Mesendoderm (in vitro differentiated cells): ENCODE measurements around the gene EXOC2.
A peak's percentile ranks its signal among the peaks of the same experiment; 100 is the strongest.

Experiments
- DNase-seq: peaks from one replicate; pipeline ENCODE4 v3.0.0; 2013
- H2AK5ac ChIP-seq: 2 replicates; pipeline ENCODE4 v1.6.1; 2013; ENCODE audit warnings: low read length, inconsistent platforms
- H2BK120ac ChIP-seq: 2 replicates; pipeline ENCODE4 v1.6.1; 2013; ENCODE audit warnings: low read depth, mild to moderate bottlenecking, low read length, moderate library complexity, mixed read lengths
- H2BK15ac ChIP-seq: replicated peaks from 2 replicates; pipeline ENCODE4 v1.6.1; 2013; ENCODE audit warnings: low read depth, mild to moderate bottlenecking, moderate library complexity
- H2BK5ac ChIP-seq: 2 replicates; pipeline ENCODE4 v1.6.1; 2013; ENCODE audit warnings: low read length, inconsistent platforms
- H3K18ac ChIP-seq: 2 replicates; pipeline ENCODE4 v1.6.1; 2013; ENCODE audit warnings: mild to moderate bottlenecking, low read length, mixed read lengths
- H3K23ac ChIP-seq: one replicate; pipeline ENCODE4 v1.6.1; 2013; ENCODE audit warnings: low read length
- H3K27ac ChIP-seq: 2 replicates; pipeline ENCODE4 v1.5.1; 2013; ENCODE audit warnings: low read depth, mild to moderate bottlenecking, inconsistent platforms, low read length, moderate library complexity
- H3K27me3 ChIP-seq: 2 replicates; pipeline ENCODE4 v1.6.1; 2013; ENCODE audit warnings: low read length, control low read depth, mild to moderate bottlenecking, inconsistent platforms; ENCODE audit not compliant: insufficient read depth, poor library complexity
- H3K36me3 ChIP-seq: 2 replicates; pipeline ENCODE4 v1.6.1; 2013; ENCODE audit warnings: low read length, inconsistent platforms; ENCODE audit not compliant: control insufficient read depth, insufficient read depth
- H3K4ac ChIP-seq: one replicate; pipeline ENCODE4 v1.6.1; 2013; ENCODE audit warnings: low read depth, mild to moderate bottlenecking, low read length, moderate library complexity
- H3K4me1 ChIP-seq: 2 replicates; pipeline ENCODE4 v1.6.1; 2013; ENCODE audit warnings: low read depth, low read length, inconsistent platforms; ENCODE audit not compliant: control insufficient read depth
- H3K4me2 ChIP-seq: 2 replicates; pipeline ENCODE4 v1.6.1; 2013; ENCODE audit warnings: low read length
- H3K4me3 ChIP-seq: 2 replicates; pipeline ENCODE4 v1.5.1; 2013; ENCODE audit warnings: mild to moderate bottlenecking, low read length
- H3K56ac ChIP-seq: one replicate; pipeline ENCODE4 v1.6.1; 2013; ENCODE audit warnings: low read length
- H3K79me1 ChIP-seq: 2 replicates; pipeline ENCODE4 v1.6.1; 2013; ENCODE audit warnings: low read length, inconsistent platforms
- H3K79me2 ChIP-seq: 2 replicates; pipeline ENCODE4 v1.6.1; 2013; ENCODE audit warnings: mild to moderate bottlenecking, low read length; ENCODE audit not compliant: control insufficient read depth, insufficient read depth
- H3K9ac ChIP-seq: 2 replicates; pipeline ENCODE4 v1.6.1; 2013; ENCODE audit warnings: low read length, inconsistent platforms
- H4K5ac ChIP-seq: one replicate; pipeline ENCODE4 v1.6.1; 2013; ENCODE audit warnings: low read length
- H4K8ac ChIP-seq: one replicate; pipeline ENCODE4 v1.6.1; 2013; ENCODE audit warnings: low read depth, mild to moderate bottlenecking, control low read depth, low read length, moderate library complexity
- WGBS: extraction: QIAGEN DNeasy Blood & Tissue Kit; methylation state at CpG from one replicate; pipeline ENCODE4 v1.1.7; 2013; ENCODE audit warnings: low lambda C conversion rate, missing lambda C conversion rate; ENCODE audit not compliant: insufficient coverage; ENCODE audit errors: extremely low coverage; 5-methylcytosine and 5-hydroxymethylcytosine counted together

EXOC2 gene

GRCh38 chr6:503610-504362, 189.2 kb downstream of the EXOC2 start:
- no peaks in the 10 kb centered on the region for H3K4me1 ChIP-seq
- no peak overlapping the region for H3K27ac ChIP-seq
- H2BK5ac ChIP-seq = no peak overlapping the region
- H3K4me2 ChIP-seq = no peak overlapping the region
- H3K18ac ChIP-seq = no peak overlapping the region
- H2BK120ac ChIP-seq = no peak overlapping the region
- no peaks in the 10 kb centered on the region for H3K79me1 ChIP-seq
- H3K27me3 ChIP-seq = no peaks in the 10 kb centered on the region
- no peaks in the 10 kb centered on the region for H3K36me3 ChIP-seq
- H3K4me3 ChIP-seq = no peak overlapping the region
- H2AK5ac ChIP-seq = no peak overlapping the region
- H4K8ac ChIP-seq = no peak overlapping the region
- no peak overlapping the region for H3K9ac ChIP-seq
- H3K4ac ChIP-seq = no peak overlapping the region
- H4K5ac ChIP-seq = no peak overlapping the region
- no peak overlapping the region for H3K23ac ChIP-seq
- WGBS = no CpG with 5 or more reads among the region's 32 CpGs
- no peak overlapping the region for H3K56ac ChIP-seq
- H3K79me2 ChIP-seq = no peaks in the 10 kb centered on the region
- DNase-seq = no peak
- H2BK15ac ChIP-seq = no peak overlapping the region

DNA sequence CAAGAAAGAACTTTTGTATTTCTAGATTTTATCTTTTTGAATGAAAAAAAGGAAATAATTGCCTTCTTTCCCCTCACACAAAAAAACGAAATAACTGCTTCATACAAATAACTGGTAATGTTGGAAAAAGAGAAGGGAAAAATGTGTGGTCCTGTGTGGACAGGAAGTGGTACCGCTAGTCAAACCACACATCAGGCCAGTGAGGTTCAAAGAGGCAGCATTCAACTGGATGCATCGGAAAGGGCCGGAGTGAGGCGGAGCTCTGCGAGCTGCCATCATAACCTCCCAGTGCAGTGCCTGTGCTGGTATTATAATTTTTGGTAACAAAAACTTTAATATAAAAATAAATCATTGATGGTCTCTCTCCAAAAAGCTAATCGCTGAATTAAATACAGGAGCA, 190.2 kb downstream of the EXOC2 start:
- Histone ChIP-seq H2AK5ac (no peak overlapping the region), H3K4me2 (no peak overlapping the region), H3K79me2 (no peaks in the 10 kb centered on the region), H3K56ac (no peak overlapping the region), H2BK120ac (no peak overlapping the region), H3K9ac (no peak overlapping the region), H3K36me3 (no peaks in the 10 kb centered on the region), H2BK15ac (no peak overlapping the region), H3K27me3 (no peaks in the 10 kb centered on the region), H3K18ac (no peak overlapping the region), H4K5ac (no peak overlapping the region), H3K4me3 (no peak overlapping the region), H3K27ac (no peak overlapping the region), H3K23ac (no peak overlapping the region), H3K4ac (no peak overlapping the region), H4K8ac (no peak overlapping the region), H3K4me1 (no peaks in the 10 kb centered on the region), H2BK5ac (no peak overlapping the region), H3K79me1 (no peaks in the 10 kb centered on the region)
- no peak for DNase-seq
- WGBS = no CpG with 5 or more reads among the region's 7 CpGs

DNA sequence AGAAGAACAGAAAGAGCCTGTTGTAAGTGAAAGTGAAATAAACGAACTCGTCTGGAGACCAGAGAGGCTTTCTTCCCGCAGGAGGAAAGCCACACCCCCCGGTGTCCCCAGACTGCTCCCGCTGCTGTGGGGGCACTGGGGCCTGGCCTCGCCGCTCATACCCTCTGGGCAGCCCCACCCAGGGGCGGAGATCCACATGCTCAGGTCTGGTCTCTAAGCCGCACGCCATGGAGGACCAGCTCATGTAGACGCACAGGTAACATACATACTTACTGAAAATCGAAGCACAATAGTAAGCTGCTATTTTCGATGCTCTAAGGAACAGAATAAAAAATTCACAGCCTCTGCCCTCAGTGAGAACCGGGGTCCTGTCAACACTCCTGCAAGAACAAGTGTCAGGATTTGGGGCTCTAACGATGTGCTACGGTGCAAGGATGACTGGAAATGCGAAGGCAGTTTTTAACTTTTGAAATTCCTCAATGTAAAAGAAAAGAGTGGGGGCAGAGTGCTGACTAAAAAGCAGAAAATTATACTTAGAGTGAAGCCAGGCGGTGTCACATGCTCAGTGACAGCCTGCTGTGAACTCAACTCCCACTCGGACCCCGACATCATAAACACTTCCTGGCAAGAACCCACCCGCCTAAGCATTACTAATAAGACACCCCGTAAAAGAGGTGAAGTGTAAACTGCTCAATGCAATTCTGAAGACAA, 190.9 kb downstream of the EXOC2 start:
- Histone ChIP-seq H3K4me2 (no peak overlapping the region), H2BK15ac (no peak overlapping the region), H3K36me3 (no peaks in the 10 kb centered on the region), H3K79me2 (no peaks in the 10 kb centered on the region), H3K27ac (no peak overlapping the region), H2AK5ac (no peak overlapping the region), H4K5ac (no peak overlapping the region), H2BK120ac (no peak overlapping the region), H2BK5ac (no peak overlapping the region), H3K79me1 (no peaks in the 10 kb centered on the region), H3K4ac (no peak overlapping the region), H3K4me1 (no peaks in the 10 kb centered on the region), H3K56ac (no peak overlapping the region), H3K9ac (no peak overlapping the region), H3K18ac (no peak overlapping the region), H3K27me3 (no peaks in the 10 kb centered on the region), H4K8ac (no peak overlapping the region), H3K4me3 (no peak overlapping the region), H3K23ac (no peak overlapping the region)
- WGBS = no CpG with 5 or more reads among the region's 22 CpGs
- peak; percentile 8 for DNase-seq

- no peak for DNase-seq
- no peak overlapping the region for H3K9ac ChIP-seq
- no peak overlapping the region for H3K18ac ChIP-seq
- H2BK120ac ChIP-seq = no peak overlapping the region
- no peak overlapping the region for H3K23ac ChIP-seq
- no peaks in the 10 kb centered on the region for H3K79me1 ChIP-seq
- H3K79me2 ChIP-seq = no peaks in the 10 kb centered on the region
- no peak overlapping the region for H3K4ac ChIP-seq
- H3K4me3 ChIP-seq = no peak overlapping the region
- H3K4me2 ChIP-seq = no peak overlapping the region
- H4K5ac ChIP-seq = no peak overlapping the region
- no peaks in the 10 kb centered on the region for H3K36me3 ChIP-seq
- H3K27me3 ChIP-seq = no peaks in the 10 kb centered on the region
- no peak overlapping the region for H2BK5ac ChIP-seq
- H4K8ac ChIP-seq = no peak overlapping the region
- H3K56ac ChIP-seq = no peak overlapping the region
- H2BK15ac ChIP-seq = no peak overlapping the region
- H3K4me1 ChIP-seq = no peaks in the 10 kb centered on the region
- WGBS = no CpG with 5 or more reads among the region's 3 CpGs
- H3K27ac ChIP-seq = no peak overlapping the region
- no peak overlapping the region for H2AK5ac ChIP-seq
Measured at GRCh38 chr6:499617-500016, 193.3 kb downstream of the EXOC2 start.

DNA sequence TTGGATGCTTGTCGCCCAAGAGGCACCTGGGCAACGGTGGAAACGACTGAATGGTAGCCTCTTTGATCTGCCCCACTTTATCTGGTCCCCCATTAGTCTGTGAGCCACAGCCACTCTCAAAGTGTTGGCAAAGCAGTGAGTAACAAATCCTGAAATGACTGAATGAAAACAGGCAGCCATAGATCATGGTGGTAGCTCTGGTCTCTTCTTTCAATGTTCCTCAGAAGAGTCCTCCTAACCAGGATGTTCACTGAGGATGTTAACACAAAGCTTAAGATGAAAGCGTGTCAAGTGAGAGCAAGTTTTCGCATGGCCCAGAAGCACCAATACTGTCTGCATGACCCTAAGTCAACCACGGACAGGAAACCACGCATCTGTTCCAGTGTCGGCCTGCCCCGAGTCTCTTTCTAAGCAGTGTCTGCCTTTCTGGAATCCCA, 194.1 kb downstream of the EXOC2 start:
- Histone ChIP-seq H4K8ac (no peak overlapping the region), H3K9ac (no peak overlapping the region), H3K27ac (no peak overlapping the region), H2BK5ac (no peak overlapping the region), H2BK15ac (no peak overlapping the region), H3K18ac (no peak overlapping the region), H3K36me3 (no peaks in the 10 kb centered on the region), H3K79me2 (no peaks in the 10 kb centered on the region), H3K4me3 (no peak overlapping the region), H2AK5ac (no peak overlapping the region), H3K79me1 (no peaks in the 10 kb centered on the region), H3K4ac (no peak overlapping the region), H3K23ac (no peak overlapping the region), H2BK120ac (no peak overlapping the region), H3K56ac (no peak overlapping the region), H3K4me1 (no peaks in the 10 kb centered on the region), H4K5ac (no peak overlapping the region), H3K4me2 (no peak overlapping the region), H3K27me3 (no peaks in the 10 kb centered on the region)
- DNase-seq = no peak
- no CpG with 5 or more reads among the region's 9 CpGs for WGBS
